ENCODE measurements around the gene CORO2A. TPM values are rescaled to one million over a fixed set of nuclear protein-coding genes. Genes with fewer than 3 reads are reported as not detected.
"Not testable (repeated sequence)": the region's sequence is repeated elsewhere in the genome, so short reads cannot be mapped to it uniquely, and the experiment has no call there.

CORO2A gene
- total RNA-seq, 2 donors from 2014 or later: 31.2 to 45.3 TPM

DNA sequence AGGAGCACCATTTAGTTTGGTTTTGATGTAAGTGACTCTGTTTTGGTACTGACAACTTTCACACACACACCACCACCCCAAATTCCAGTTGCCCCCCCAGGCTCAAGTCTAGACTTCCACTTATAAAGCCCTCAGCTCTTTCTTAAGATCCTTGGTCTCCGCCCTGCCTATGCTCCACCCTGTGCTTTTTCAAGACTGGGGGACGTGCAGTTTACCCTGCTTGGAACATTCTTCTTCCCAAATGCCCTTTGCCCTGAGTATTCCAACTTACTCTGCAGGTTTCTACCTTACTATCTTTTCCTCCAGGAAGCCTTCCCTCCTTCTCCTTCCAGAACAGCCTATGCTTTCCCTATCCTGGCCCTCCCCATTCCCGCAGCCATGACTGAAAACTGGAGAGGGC lies 72.0 kb downstream of the CORO2A start:
- no peaks in the 10 kb centered on the region for H3K27me3 ChIP-seq (replicated peaks; ENCODE audit: insufficient read depth)
- peak overlapping the region; percentile 38 to 88 for H3K27ac ChIP-seq
- DNase-seq (ENCODE audit: low spot score): no peak
- WGBS: 53% methylated on average over 3 of the region's 3 CpGs
- H3K36me3 ChIP-seq: no peaks in the 10 kb centered on the region
- intact Hi-C loops (cut with DNase I): no loop called here
- peaks cover 7% of the 10 kb centered on the region for H3K4me1 ChIP-seq (replicated peaks)
- TF ChIP-seq POLR2A (IDR thresholded peaks at IDR 0.05) (no peak), POLR2AphosphoS5 (IDR thresholded peaks at IDR 0.05) (no peak)
- TF ChIP-seq, protein P1, sequence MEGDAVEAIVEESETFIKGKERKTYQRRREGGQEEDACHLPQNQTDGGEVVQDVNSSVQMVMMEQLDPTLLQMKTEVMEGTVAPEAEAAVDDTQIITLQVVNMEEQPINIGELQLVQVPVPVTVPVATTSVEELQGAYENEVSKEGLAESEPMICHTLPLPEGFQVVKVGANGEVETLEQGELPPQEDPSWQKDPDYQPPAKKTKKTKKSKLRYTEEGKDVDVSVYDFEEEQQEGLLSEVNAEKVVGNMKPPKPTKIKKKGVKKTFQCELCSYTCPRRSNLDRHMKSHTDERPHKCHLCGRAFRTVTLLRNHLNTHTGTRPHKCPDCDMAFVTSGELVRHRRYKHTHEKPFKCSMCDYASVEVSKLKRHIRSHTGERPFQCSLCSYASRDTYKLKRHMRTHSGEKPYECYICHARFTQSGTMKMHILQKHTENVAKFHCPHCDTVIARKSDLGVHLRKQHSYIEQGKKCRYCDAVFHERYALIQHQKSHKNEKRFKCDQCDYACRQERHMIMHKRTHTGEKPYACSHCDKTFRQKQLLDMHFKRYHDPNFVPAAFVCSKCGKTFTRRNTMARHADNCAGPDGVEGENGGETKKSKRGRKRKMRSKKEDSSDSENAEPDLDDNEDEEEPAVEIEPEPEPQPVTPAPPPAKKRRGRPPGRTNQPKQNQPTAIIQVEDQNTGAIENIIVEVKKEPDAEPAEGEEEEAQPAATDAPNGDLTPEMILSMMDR (IDR thresholded peaks at IDR 0.05): no peak
- H3K4me3 ChIP-seq: no peak overlapping the region
- H3K9me3 ChIP-seq: no peaks in the 10 kb centered on the region

DNA sequence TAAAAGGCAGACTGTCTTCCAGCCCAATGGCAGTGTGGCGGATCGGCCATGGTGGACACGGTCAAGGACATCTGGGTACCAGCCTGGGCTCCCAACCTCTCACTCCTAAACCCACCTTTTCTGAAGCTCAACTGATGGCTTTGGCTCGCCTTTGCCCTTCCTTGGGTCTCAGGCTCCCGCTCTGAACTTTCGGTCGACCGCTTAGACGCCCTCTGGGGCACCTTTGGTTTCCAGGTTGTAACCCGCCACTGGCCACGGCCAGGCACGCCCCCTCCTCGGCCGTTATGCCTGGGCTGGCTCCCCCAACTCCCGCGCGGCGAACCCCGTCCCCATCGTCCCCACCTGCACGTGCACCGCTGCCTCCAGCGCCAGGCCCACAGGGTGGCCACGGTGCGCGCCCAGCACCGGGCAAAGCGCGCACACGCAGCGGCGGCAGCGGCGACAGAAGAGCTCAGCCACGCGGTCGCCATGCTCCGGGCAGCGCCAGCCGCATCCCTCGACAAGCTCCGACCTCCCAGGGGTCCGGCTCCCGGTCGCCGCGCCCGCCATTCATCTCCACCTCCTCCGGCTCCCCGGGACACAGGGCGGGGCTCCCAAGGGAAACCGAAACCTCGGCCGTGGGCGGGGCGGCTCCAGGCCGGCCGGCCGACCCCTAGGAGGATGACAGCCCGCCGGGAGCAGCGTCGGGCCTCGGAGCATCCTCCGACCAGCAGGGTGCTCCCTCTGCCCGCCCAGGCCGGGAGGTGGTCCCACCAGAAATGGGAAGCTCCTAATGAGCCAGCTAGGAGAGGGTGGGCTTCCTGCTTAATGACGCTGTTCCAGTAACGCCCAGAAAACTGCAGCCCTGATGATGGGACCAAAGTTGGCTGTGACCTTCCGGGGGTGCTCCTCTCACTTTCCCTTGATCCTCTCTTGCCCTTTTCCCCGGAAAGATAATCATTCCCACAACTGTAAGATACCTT lies 73.5 kb downstream of the CORO2A start, which contains the start of gene TRIM14:
Gene TRIM14 (minus strand): TSS at position 583 of the 962 bp plus-strand sequence. CDS start 34 bp downstream, at position 549.
- H3K27ac ChIP-seq: peak within 1 kb of the TSS; percentile 81 to 88
- H3K4me3 ChIP-seq: peak within 1 kb of the TSS; percentile 62 to 63
- no peaks in the 10 kb centered on the region for H3K27me3 ChIP-seq (replicated peaks; ENCODE audit: insufficient read depth)
- intact Hi-C loops (cut with DNase I): no loop called here
- 7% methylated on average over 54 of the region's 71 CpGs for WGBS
- no peaks in the 10 kb centered on the region for H3K36me3 ChIP-seq
- H3K9me3 ChIP-seq: no peaks in the 10 kb centered on the region
- peak; percentile 60 for DNase-seq (ENCODE audit: low spot score)
- H3K4me1 ChIP-seq (replicated peaks): peaks cover 7% of the 10 kb centered on the region
- TF ChIP-seq POLR2AphosphoS5 (IDR thresholded peaks at IDR 0.05): no peak
- TF ChIP-seq, protein P1 (IDR thresholded peaks at IDR 0.05): peak in 1 of 4 experiments; percentile 12
- peak; percentile 62 for TF ChIP-seq POLR2A (IDR thresholded peaks at IDR 0.05)

DNA sequence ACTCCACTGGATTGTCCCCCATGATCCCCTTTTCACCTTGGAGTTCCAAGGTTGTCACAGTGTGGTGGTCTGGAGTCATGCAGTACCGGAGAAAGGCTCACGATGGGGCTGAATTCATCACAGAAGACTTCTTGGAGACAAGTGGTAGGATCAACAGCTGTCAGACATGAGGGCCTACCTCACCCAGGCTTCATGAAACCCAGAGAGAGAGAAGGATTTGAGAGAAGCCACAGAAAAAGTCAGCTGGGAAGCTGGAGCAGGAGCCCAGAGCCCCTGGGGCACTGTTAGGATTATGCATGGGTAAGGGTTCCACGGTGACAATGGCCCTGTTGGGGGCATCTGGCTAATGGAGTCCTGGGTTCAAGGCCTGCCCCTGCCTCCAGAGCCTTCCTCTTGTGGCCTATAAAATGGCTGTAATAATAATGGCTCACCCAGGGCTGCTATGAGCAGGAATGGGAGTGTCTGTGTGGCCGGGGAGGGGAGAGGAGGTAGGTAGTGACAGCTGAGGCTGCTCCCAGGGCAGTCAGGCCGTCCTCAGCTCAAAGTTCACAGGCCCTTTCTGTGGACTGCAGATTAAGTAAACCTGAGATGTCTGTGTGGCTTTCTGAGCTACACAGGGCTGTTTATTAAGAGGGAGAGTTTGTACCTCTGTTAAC lies 74.3 kb downstream of the CORO2A start:
- H3K4me3 ChIP-seq: peak overlapping the region; percentile 62 to 63
- DNase-seq (ENCODE audit: low spot score): peak; percentile 32

DNA sequence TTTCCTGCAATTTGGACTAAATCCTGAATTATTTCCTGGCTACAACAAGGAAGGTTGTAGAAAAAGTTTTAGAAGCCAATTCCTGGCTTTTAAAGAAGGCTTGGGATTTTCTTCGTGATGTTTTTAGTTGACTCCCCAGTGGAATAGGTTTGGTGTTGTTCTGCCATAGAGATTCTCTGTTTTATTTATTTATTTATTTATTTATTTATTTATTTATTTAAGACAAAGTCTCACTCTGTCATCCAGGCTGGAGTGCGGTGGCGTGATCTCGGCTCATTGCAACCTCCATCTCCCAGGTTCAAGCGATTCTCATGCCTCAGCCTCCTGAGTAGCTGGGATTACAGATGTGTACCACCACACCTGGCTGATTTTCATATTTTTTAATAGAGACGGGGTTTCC lies 75.3 kb downstream of the CORO2A start:
- H3K27me3 ChIP-seq (replicated peaks; ENCODE audit: insufficient read depth); H3K36me3 ChIP-seq; H3K4me3 ChIP-seq; DNase-seq (ENCODE audit: low spot score); H3K27ac ChIP-seq; H3K4me1 ChIP-seq (replicated peaks); H3K9me3 ChIP-seq; intact Hi-C loops (cut with DNase I): not testable (repeated sequence)
- 99% methylated on average over 6 of the region's 6 CpGs for WGBS

More for the DNA sequence above, 74.3 kb downstream of the CORO2A start:
- no peaks in the 10 kb centered on the region for H3K36me3 ChIP-seq
- peak overlapping the region; percentile 81 to 88 for H3K27ac ChIP-seq
- H3K4me1 ChIP-seq (replicated peaks): peaks cover 7% of the 10 kb centered on the region
- intact Hi-C loops (cut with DNase I): no loop called here
- H3K9me3 ChIP-seq: no peaks in the 10 kb centered on the region
- no peaks in the 10 kb centered on the region for H3K27me3 ChIP-seq (replicated peaks; ENCODE audit: insufficient read depth)
- WGBS: 47% methylated on average over 5 of the region's 5 CpGs
- TF ChIP-seq POLR2A (IDR thresholded peaks at IDR 0.05): no peak
- TF ChIP-seq, protein P1 (IDR thresholded peaks at IDR 0.05): peak in 1 of 4 experiments; percentile 30

DNA sequence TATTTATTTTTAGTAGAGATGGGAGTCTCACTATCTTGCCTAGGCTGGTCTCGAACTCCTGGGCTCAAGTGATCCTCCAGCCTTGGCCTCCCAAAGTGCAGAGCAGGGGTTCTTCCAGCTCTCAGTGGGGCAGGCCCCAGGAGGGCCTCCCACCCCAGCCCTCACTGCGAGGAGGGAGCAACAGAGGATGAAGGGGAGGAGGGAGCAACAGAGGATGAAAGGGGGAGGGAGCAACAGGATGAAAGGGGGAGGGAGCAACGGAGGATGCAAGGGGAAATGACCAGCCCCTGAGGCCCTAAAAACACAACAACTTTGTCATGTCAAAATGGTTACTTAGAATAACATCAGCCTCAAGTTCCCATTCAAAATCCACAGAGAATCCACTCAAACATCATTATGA lies 83.4 kb downstream of the CORO2A start:
- no peaks in the 10 kb centered on the region for H3K36me3 ChIP-seq
- DNase-seq (ENCODE audit: low spot score): no peak
- no peaks in the 10 kb centered on the region for H3K27me3 ChIP-seq (replicated peaks; ENCODE audit: insufficient read depth)
- WGBS: 74% methylated on average over 3 of the region's 3 CpGs
- H3K9me3 ChIP-seq: no peaks in the 10 kb centered on the region
- H3K4me3 ChIP-seq: no peak overlapping the region
- intact Hi-C loops (cut with DNase I): no loop called here
- no peaks in the 10 kb centered on the region for H3K4me1 ChIP-seq (replicated peaks)
- no peak overlapping the region for H3K27ac ChIP-seq
- TF ChIP-seq POLR2A (IDR thresholded peaks at IDR 0.05) (no peak), POLR2AphosphoS5 (IDR thresholded peaks at IDR 0.05) (no peak)
- TF ChIP-seq, protein P1 (IDR thresholded peaks at IDR 0.05): no peak

Measured in prostate gland (tissue), 2 donors.